ENCODE measurements around the gene SRSF2. TPM values are rescaled to one million over a fixed set of nuclear protein-coding genes. Genes with fewer than 3 reads are reported as not detected.

Gene SRSF2
- total and polyA plus RNA-seq, 9 of the 15 experiments (the other 6 are each of a cell fraction or from before 2014, with no cell fraction given), result 161 to 583 (median 393) TPM

DNA sequence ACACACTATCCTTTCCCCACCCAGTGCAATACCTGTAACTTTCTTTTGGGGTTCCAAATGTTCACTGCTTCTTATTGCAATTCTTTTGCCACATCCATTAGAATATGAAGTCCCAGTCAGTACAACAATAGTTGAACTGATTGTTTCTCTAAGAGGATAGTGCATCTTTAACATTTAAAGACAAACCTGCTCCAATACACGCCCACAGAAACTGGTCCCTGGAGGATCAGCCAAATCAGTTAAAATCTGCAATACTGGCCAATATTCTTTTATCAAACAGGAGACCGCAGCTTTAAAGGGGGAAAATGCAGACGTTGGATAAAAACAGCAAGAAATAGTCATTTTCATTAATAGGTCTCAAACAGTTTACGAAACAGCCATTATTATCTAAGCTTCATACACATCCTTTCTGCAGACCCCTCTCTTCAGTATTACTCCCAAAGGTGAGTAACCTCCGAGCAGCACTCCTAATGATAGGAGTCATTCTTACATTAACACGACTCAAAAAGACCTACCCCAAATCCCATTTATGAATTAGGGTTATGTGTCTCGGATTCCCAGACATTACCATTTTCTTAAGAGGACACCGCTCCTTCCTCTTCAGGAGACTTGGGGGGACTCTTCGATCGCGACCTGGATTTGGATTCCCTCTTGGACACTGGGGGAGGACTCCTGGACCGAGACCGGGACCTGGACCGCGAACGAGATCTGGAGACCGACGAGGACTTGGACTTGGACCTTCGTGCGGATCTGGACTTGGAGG, 1.4 kb downstream of the SRSF2 start (continued):
- TF ChIP-seq ETV6 (IDR thresholded peaks at IDR 0.05; ENCODE audit: borderline replicate concordance in 1 of 2, low read depth in 2 of 2, low read length in 1 of 2), result no peak
- no peak for TF ChIP-seq ETV6 (CRISPR knock-in tag; IDR thresholded peaks at IDR 0.05; ENCODE audit: borderline replicate concordance)
- TF ChIP-seq ZNF274 (IDR thresholded peaks at IDR 0.05; ENCODE audit: borderline replicate concordance, low read depth, low read length), result no peak
- TF ChIP-seq, protein P1, sequence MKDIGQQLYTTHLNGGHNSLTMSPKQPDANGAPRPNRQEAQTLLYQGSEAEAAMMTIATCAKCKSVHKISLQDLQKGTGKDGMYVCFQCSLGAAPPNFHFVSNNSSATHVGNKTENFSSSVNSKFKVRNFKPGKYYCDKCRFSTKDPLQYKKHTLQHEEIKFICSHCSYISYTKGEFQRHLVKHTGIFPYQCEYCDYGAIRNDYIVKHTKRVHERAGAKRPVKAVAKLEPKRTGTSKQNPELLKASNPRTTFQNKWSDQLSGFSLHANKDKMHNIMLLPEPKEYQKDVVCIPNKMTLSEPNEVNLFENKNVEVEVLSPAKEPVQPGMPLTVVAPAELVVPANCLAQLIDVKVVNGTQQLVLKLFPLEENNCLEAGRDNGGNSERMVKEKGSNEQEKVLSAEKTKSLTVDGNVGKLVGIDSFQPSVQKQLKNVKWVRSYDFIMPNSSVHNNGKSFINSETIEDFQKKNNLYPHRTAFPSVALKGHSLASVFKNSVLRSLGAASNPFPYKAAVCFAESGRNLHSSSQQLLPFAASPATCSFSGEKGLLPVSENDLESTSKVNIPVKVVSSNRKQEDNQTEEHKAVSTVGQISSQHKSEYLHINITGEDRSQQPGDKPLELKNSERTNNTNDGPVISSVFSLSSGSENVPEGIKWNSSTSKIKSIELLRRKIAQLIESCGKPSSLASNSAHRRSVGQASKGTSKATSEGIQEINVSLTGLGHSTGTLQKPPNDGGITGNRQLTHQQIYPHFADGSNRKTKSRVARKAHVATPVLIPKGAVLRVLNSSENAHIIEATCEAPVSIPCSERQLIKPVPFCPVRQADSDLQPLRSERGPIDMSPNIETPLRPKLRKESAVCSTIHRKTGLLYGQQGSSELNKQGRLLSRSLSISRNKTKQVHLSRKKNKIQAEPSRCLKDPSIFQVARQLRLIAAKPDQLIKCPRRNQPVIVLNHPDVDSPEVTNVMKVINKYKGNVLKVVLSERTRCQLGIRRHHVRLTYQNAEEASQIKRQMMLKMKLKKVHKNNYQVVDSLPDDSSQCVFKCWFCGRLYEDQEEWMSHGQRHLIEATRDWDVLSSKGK (CRISPR knock-in tag; IDR thresholded peaks at IDR 0.05), result no peak
- 0 out of 2 replicates have a peak, but pooled peaks have one; percentile 24 for TF ChIP-seq ZNF224 (CRISPR knock-in tag; IDR thresholded peaks at IDR 0.05)
- no peak for TF ChIP-seq NFIX (CRISPR knock-in tag; IDR thresholded peaks at IDR 0.05; ENCODE audit: low read depth)
- no peak for TF ChIP-seq FIP1L1 (IDR thresholded peaks at IDR 0.05; ENCODE audit: low read depth, low read length, poor library complexity, severe bottlenecking)
- TF ChIP-seq FOXK1 (CRISPR knock-in tag; IDR thresholded peaks at IDR 0.05; ENCODE audit: borderline replicate concordance), result peak; percentile 86; the same call in 1 of the 2 replicates
- no peak for TF ChIP-seq CEBPB (tag; IDR thresholded peaks at IDR 0.05)
- no peak for TF ChIP-seq HNRNPH1 (optimal IDR thresholded peaks at IDR 0.05; ENCODE audit: low read depth, low read length)
- TF ChIP-seq PML (IDR thresholded peaks at IDR 0.05; ENCODE audit: low read length), result no peak
- no peak for TF ChIP-seq KAT7 (CRISPR knock-in tag; IDR thresholded peaks at IDR 0.05; ENCODE audit: borderline replicate concordance)
- TF ChIP-seq ZNF197 (CRISPR knock-in tag; IDR thresholded peaks at IDR 0.05; ENCODE audit: low read depth), result 0 out of 2 replicates have a peak, but pooled peaks have one; percentile 34
- TF ChIP-seq NR2F6 (CRISPR knock-in tag; IDR thresholded peaks at IDR 0.05), result no peak
- TF ChIP-seq POLR3A (IDR thresholded peaks at IDR 0.05; ENCODE audit: borderline replicate concordance, extremely low read depth, insufficient read depth, insufficient read length), result no peak
- TF ChIP-seq CSDE1 (IDR thresholded peaks at IDR 0.05), result no peak
- no peak for TF ChIP-seq ZNF668 (CRISPR knock-in tag; IDR thresholded peaks at IDR 0.05)
- TF ChIP-seq TOE1 (IDR thresholded peaks at IDR 0.05; ENCODE audit: borderline replicate concordance), result 0 out of 2 replicates have a peak, but pooled peaks have one; percentile 45
- TF ChIP-seq TOE1 (CRISPR knock-in tag; IDR thresholded peaks at IDR 0.05; ENCODE audit: borderline replicate concordance, low read depth), result no peak
- TF ChIP-seq NFATC3 (IDR thresholded peaks at IDR 0.05), result no peak
- TF ChIP-seq NR2C1 (IDR thresholded peaks at IDR 0.05), result no peak
- TF ChIP-seq NR2C1 (tag; IDR thresholded peaks at IDR 0.05), result no peak
- TF ChIP-seq ZNF764 (CRISPR knock-in tag; IDR thresholded peaks at IDR 0.05; ENCODE audit: low read depth), result no peak
- no peak for TF ChIP-seq SIX5 (IDR thresholded peaks at IDR 0.05; ENCODE audit: borderline replicate concordance in 1 of 2, insufficient read depth in 1 of 2, low read depth in 1 of 2, low read length in 2 of 2)
- no peak for TF ChIP-seq RBM15 (IDR thresholded peaks at IDR 0.05; ENCODE audit: insufficient read depth, low read length)
- TF ChIP-seq HDAC3 (IDR thresholded peaks at IDR 0.05; ENCODE audit: borderline replicate concordance, partially characterized antibody), result peak; percentile 43
- TF ChIP-seq MEIS2 (IDR thresholded peaks at IDR 0.05; ENCODE audit: partially characterized antibody), result no peak

All from K562 (cell line).